Adrenal gland (tissue), 5 donors: Measurements from ENCODE around the gene BLNK.

Experiments used
- CTCF ChIP-seq, 6 experiments: fragments of 450-650 bp in 4 of 6; fragments of 200-600 bp in 2 of 6; sonication (generic) in 1 of 6; IDR thresholded peaks; 1 replicate in 5 of 6; 2 replicates in 1 of 6; pipeline versions ENCODE4 v1.5.1 to v1.8.0; 2016 to 2021; ENCODE audit warnings: antibody characterized with exemption in 6 of 6, mild to moderate bottlenecking in 2 of 6, moderate library complexity in 1 of 6
- POLR2A ChIP-seq, 2 donors: fragments of 450-650 bp; IDR thresholded peaks; one replicate each; pipeline ENCODE4 v1.6.1; 2017; ENCODE audit warnings: antibody characterized with exemption in 2 of 2, mild to moderate bottlenecking in 2 of 2, moderate library complexity in 1 of 2
- donor health status: DM: no; HTN: no; CAD: no.

- TF ChIP-seq CTCF (IDR thresholded peaks at IDR 0.05) = no peak
- TF ChIP-seq POLR2A (IDR thresholded peaks at IDR 0.05) = no peak
Observed at GRCh38 chr10:96242822-96243221, 28.5 kb downstream of the BLNK start.
